Smooth muscle cell (in vitro differentiated cells): ENCODE results near the gene YTHDC1. TPM values are rescaled to one million over a fixed set of nuclear protein-coding genes. Genes with fewer than 3 reads are reported as not detected.

ENCODE experiments used
- DNase-seq: peaks from one replicate; lab custom pipeline; 2025; ENCODE audit not compliant: unreplicated experiment; lab: John Stamatoyannopoulos, UW
- H2AFZ ChIP-seq: fragments of 200-600 bp; sonication (generic); 2 replicates; pipeline ENCODE4 v1.6.0; 2016; ENCODE audit warnings: antibody characterized with exemption, low read depth, mild to moderate bottlenecking
- H3F3A ChIP-seq: fragments of 200-600 bp; sonication (generic); 2 replicates; pipeline ENCODE4 v1.6.0; 2017; ENCODE audit warnings: antibody characterized with exemption, low read depth
- H3K27ac ChIP-seq: fragments of 200-600 bp; sonication (generic); 2 replicates; pipeline ENCODE4 v1.5.1; 2016; ENCODE audit warnings: low read depth, mild to moderate bottlenecking
- H3K27me3 ChIP-seq: fragments of 200-600 bp; sonication (generic); 2 replicates; pipeline ENCODE4 v1.6.1; 2016; ENCODE audit warnings: low read depth, mild to moderate bottlenecking
- H3K36me3 ChIP-seq: fragments of 200-600 bp; sonication (generic); 2 replicates; pipeline ENCODE4 v1.5.1; 2016; ENCODE audit warnings: low read depth
- H3K4me1 ChIP-seq: fragments of 200-600 bp; sonication (generic); 2 replicates; pipeline ENCODE4 v1.5.1; 2016; ENCODE audit warnings: low read depth
- H3K4me2 ChIP-seq: fragments of 200-600 bp; sonication (generic); 2 replicates; pipeline ENCODE4 v1.6.0; 2016; ENCODE audit warnings: mild to moderate bottlenecking
- H3K4me3 ChIP-seq: fragments of 200-600 bp; sonication (generic); 2 replicates; pipeline ENCODE4 v1.5.1; 2016; ENCODE audit warnings: mild to moderate bottlenecking
- H3K79me2 ChIP-seq: fragments of 200-600 bp; sonication (generic); 2 replicates; pipeline ENCODE4 v1.6.0; 2016; ENCODE audit warnings: low read depth, mild to moderate bottlenecking
- H3K9ac ChIP-seq: fragments of 200-600 bp; sonication (generic); 2 replicates; pipeline ENCODE4 v1.6.0; 2016; ENCODE audit warnings: low read depth
- H3K9me3 ChIP-seq: fragments of 200-600 bp; sonication (generic); replicated peaks from 2 replicates; pipeline ENCODE4 v1.5.1; 2016; ENCODE audit warnings: low read depth
- H4K20me1 ChIP-seq: fragments of 200-600 bp; sonication (generic); 2 replicates; pipeline ENCODE4 v1.6.0; 2016; ENCODE audit warnings: low read depth
- WGBS: methylation state at CpG from one replicate; pipeline ENCODE4 v1.1.7; 2016; ENCODE audit warnings: low lambda C conversion rate; 5-methylcytosine and 5-hydroxymethylcytosine counted together
- polyA plus RNA-seq: library from polyadenylated mRNA; unstranded; fragments of >200 nt; fragmentation: Nextera tagmentation; extraction: Ambion mirVana; gene quantifications from 2 replicates; pipeline ENCODE4 v1.2.1, GENCODE V29; 2016
- total RNA-seq: library from RNA; depleted of rRNA; stranded (reverse); fragments of >200 nt; gene quantifications from 2 replicates; pipeline ENCODE4 v1.2.3, GENCODE V29; 2014
- TF ChIP-seq, protein P1 (sequence below): fragments of 200-600 bp; sonication (generic); IDR thresholded peaks from 2 replicates; pipeline ENCODE4 v1.5.1; 2017; ENCODE audit warnings: borderline replicate concordance, mild to moderate bottlenecking, antibody characterized with exemption; ENCODE audit not compliant: insufficient read depth, poor library complexity, severe bottlenecking

The YTHDC1 gene
- total and polyA plus RNA-seq, 2 experiments from 2014 or later: 34.3 to 59.1 TPM

GRCh38 chr4:68367835-68368234, 17.9 kb upstream of the YTHDC1 start:
- Histone ChIP-seq H3K9me3 (no peaks in the 10 kb centered on the region), H2AFZ (no peak overlapping the region), H3K36me3 (no peaks in the 10 kb centered on the region), H3K4me3 (no peak overlapping the region), H3K9ac (no peak overlapping the region), H3K79me2 (no peaks in the 10 kb centered on the region), H3K27me3 (no peaks in the 10 kb centered on the region), H3K4me1 (no peaks in the 10 kb centered on the region), H3F3A (no peaks in the 10 kb centered on the region), H4K20me1 (no peaks in the 10 kb centered on the region), H3K4me2 (no peak overlapping the region), H3K27ac (peak overlapping the region; percentile 76)
- DNase-seq: no peak
- TF ChIP-seq, protein P1, sequence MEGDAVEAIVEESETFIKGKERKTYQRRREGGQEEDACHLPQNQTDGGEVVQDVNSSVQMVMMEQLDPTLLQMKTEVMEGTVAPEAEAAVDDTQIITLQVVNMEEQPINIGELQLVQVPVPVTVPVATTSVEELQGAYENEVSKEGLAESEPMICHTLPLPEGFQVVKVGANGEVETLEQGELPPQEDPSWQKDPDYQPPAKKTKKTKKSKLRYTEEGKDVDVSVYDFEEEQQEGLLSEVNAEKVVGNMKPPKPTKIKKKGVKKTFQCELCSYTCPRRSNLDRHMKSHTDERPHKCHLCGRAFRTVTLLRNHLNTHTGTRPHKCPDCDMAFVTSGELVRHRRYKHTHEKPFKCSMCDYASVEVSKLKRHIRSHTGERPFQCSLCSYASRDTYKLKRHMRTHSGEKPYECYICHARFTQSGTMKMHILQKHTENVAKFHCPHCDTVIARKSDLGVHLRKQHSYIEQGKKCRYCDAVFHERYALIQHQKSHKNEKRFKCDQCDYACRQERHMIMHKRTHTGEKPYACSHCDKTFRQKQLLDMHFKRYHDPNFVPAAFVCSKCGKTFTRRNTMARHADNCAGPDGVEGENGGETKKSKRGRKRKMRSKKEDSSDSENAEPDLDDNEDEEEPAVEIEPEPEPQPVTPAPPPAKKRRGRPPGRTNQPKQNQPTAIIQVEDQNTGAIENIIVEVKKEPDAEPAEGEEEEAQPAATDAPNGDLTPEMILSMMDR: no peak
- WGBS: 71% methylated on average over 3 of the region's 3 CpGs

DNA sequence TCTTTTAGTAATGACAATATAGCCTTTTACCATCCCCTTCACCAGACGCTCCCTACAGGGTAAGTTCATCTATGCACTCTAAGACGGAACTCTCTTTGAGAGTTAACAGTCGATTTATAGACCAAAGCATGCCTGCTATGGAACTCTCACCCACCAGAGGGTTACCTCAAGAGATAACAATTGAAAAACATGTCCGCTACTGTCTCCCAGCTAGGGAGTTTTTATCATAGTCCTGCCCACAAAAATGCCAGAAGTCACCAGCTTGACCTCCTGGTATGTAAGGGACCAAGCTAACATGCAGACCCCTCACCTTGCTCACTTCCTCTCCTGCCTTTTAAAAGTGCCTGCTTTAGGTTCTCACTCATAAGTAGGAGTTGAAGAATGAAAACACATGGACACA, 16.7 kb upstream of the YTHDC1 start:
- WGBS: 55% methylated on average over 4 of the region's 4 CpGs
- TF ChIP-seq, protein P1: no peak
- H3F3A ChIP-seq: no peaks in the 10 kb centered on the region
- no peak overlapping the region for H3K4me3 ChIP-seq
- no peak overlapping the region for H2AFZ ChIP-seq
- H3K4me2 ChIP-seq: no peak overlapping the region
- no peak overlapping the region for H3K9ac ChIP-seq
- no peak for DNase-seq
- H3K27ac ChIP-seq: no peak overlapping the region
- H4K20me1 ChIP-seq: no peaks in the 10 kb centered on the region
- H3K4me1 ChIP-seq: no peaks in the 10 kb centered on the region
- no peaks in the 10 kb centered on the region for H3K79me2 ChIP-seq
- no peaks in the 10 kb centered on the region for H3K27me3 ChIP-seq
- H3K9me3 ChIP-seq: no peaks in the 10 kb centered on the region
- H3K36me3 ChIP-seq: no peaks in the 10 kb centered on the region

DNA sequence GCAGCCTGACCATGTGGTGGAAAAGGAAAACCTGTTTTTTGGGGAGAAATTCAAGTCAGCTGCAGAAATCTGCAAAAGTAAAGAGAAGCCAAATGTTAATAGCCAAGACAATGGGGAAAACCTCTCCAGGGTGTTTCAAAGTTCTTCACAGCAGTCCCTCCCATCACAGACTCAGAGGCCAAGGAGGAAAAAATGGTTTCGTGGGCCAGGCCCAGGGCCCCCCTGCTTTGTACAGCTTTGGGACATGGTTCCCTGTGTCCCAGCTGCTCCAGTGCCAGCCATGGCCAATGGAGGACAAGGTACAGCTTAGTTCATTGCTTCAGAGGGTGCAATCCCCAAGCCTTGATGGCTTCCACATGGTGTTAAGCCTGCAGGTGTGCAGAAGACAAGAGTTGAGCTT, 15.2 kb upstream of the YTHDC1 start:
- no peak overlapping the region for H3K9ac ChIP-seq
- H3K4me1 ChIP-seq: no peaks in the 10 kb centered on the region
- no peaks in the 10 kb centered on the region for H3F3A ChIP-seq
- WGBS: 100% methylated on average over 1 of the region's 1 CpG
- H3K27me3 ChIP-seq: no peaks in the 10 kb centered on the region
- no peak for DNase-seq
- H3K79me2 ChIP-seq: no peaks in the 10 kb centered on the region
- H3K4me3 ChIP-seq: no peak overlapping the region
- H3K36me3 ChIP-seq: no peaks in the 10 kb centered on the region
- H3K9me3 ChIP-seq: no peaks in the 10 kb centered on the region
- H2AFZ ChIP-seq: no peak overlapping the region
- H3K27ac ChIP-seq: no peak overlapping the region
- H4K20me1 ChIP-seq: no peaks in the 10 kb centered on the region
- H3K4me2 ChIP-seq: no peak overlapping the region
- TF ChIP-seq, protein P1: no peak

DNA sequence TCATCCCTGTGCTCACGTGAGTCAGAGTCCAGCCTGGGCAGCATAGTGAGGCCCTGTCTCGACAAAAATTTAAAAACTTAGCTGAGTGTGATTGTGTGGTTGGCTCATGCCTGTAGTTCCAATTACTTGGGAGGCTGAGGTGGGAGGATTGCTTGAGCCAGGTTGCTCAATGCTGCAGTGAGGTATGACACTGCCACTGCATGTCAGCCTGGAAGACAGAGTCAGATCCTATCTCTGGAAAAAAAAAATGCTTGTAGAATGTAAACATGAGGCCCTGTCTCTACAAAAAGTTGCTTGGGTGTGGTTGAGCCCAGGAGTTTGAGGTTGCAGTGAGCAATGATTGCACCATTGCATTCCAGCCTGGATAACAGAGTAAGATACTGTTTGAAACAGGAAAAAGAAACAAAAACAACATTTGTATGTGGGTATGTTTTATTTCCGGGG, 11.3 kb upstream of the YTHDC1 start:
- Histone ChIP-seq H3K36me3 (no peaks in the 10 kb centered on the region), H3K27me3 (no peaks in the 10 kb centered on the region), H3K9me3 (no peaks in the 10 kb centered on the region), H3K9ac (no peak overlapping the region), H3K4me2 (no peak overlapping the region), H3K79me2 (no peaks in the 10 kb centered on the region), H2AFZ (no peak overlapping the region), H3K27ac (peak overlapping the region; percentile 69), H3F3A (no peaks in the 10 kb centered on the region), H4K20me1 (no peaks in the 10 kb centered on the region), H3K4me1 (no peaks in the 10 kb centered on the region), H3K4me3 (no peak overlapping the region)
- WGBS: 46% methylated on average over 3 of the region's 3 CpGs
- TF ChIP-seq, protein P1: no peak
- DNase-seq: no peak
